ENCODE results near the gene PLCH1.

PLCH1 gene

DNA sequence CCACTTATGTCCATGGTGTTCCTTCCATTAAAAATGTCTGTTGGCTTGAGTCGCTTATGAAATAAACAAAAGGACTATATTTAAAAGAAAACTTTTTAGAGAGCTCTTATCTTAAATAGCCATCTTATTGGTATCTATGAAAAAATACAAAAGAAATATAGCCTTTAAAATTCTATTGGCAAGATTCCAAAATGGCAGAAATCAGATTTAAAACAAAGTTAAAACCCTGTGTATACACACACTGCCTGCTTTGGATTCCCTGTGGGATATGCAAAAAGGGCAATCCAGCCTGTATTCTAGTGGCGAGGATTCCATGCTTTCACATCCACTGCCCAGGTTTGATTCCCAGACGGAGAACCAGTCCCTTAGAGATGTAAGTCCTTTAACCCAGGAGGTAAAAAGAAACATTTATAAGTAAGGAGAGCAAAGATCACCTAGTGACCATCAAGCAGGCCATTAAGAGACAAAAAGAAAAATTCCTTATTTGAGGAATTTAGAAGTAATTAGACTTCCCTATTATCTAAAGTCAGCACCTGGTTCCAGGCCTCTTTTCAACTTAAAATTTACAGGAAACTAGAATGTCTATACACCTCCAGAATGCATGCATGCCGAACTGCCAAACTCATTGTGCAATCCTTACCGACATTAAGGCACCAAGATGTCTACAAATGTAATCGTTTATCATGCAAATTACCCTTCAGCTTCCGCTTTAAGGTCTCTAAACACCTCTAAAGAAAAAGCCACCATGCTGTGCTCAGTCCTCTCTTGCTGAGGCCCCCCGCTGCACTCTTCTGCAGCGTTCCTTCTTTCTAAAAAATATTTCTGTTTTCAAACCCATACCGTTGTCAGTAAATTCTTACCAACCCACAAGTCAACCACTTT lies 381.8 kb downstream of the PLCH1 start:
- no peaks in the 10 kb centered on the region for H3K27me3 ChIP-seq
- no peaks in the 10 kb centered on the region for H3K36me3 ChIP-seq
- H3K9me3 ChIP-seq, result peaks cover 4% of the 10 kb centered on the region
- no peaks in the 10 kb centered on the region for H3K4me1 ChIP-seq (ENCODE audit: control insufficient read depth in 1 of 2, insufficient read depth in 1 of 2, low read depth in 1 of 2, low read length in 1 of 2)
- H3K4me3 ChIP-seq (ENCODE audit: low read depth in 1 of 2, low read length in 1 of 2), result no peak overlapping the region
- TF ChIP-seq, protein P1, sequence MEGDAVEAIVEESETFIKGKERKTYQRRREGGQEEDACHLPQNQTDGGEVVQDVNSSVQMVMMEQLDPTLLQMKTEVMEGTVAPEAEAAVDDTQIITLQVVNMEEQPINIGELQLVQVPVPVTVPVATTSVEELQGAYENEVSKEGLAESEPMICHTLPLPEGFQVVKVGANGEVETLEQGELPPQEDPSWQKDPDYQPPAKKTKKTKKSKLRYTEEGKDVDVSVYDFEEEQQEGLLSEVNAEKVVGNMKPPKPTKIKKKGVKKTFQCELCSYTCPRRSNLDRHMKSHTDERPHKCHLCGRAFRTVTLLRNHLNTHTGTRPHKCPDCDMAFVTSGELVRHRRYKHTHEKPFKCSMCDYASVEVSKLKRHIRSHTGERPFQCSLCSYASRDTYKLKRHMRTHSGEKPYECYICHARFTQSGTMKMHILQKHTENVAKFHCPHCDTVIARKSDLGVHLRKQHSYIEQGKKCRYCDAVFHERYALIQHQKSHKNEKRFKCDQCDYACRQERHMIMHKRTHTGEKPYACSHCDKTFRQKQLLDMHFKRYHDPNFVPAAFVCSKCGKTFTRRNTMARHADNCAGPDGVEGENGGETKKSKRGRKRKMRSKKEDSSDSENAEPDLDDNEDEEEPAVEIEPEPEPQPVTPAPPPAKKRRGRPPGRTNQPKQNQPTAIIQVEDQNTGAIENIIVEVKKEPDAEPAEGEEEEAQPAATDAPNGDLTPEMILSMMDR (IDR thresholded peaks at IDR 0.05), result no peak
- H3K27ac ChIP-seq, result no peak overlapping the region

GRCh38 chr3:155360281-155360680 lies 384.6 kb downstream of the PLCH1 start:
- no peak overlapping the region for H3K27ac ChIP-seq
- H3K4me3 ChIP-seq (ENCODE audit: low read depth in 1 of 2, low read length in 1 of 2), result no peak overlapping the region
- no peaks in the 10 kb centered on the region for H3K4me1 ChIP-seq (ENCODE audit: control insufficient read depth in 1 of 2, insufficient read depth in 1 of 2, low read depth in 1 of 2, low read length in 1 of 2)
- TF ChIP-seq, protein P1 (IDR thresholded peaks at IDR 0.05), result no peak
- no peaks in the 10 kb centered on the region for H3K36me3 ChIP-seq
- H3K9me3 ChIP-seq, result peaks cover under 1% of the 10 kb centered on the region
- no peaks in the 10 kb centered on the region for H3K27me3 ChIP-seq

DNA sequence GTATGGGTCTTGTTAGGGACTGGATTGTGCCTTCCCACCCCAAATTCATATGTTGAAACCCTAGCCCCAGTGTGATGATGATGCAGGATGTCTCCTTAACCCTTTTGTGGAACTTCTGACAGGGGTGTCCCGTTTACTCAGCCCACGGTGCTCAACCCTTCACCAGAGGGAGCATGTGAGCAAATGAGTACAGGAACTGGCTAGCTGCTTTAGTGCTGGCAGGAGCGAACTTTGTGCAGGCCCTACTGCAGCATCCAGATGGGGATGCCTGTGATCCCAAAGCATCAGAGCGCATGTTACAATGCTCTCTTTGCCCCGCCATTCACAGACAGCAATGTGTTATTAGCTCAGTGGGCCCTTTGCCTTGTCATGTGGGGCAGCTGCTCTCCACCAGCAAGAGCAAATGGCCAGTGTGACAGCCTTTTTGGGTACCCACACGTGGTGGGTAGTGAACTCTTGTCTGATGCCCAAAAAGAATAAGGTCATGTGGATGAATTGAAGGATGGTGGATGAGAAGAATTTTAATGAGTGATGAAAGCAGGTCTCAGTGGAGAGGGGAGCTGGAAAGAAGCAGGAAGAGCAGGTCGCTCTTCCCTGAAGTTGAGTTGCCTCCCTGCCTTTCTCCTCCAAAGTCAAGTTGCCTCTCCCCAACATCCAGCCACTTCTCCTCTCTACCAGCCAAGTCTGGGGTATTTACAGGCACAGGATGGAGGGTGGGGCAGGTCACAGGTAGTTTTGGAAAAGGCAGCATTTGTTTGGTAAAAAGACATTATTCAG lies 388.1 kb downstream of the PLCH1 start:
- TF ChIP-seq, protein P1 (IDR thresholded peaks at IDR 0.05), result no peak
- H3K4me1 ChIP-seq (ENCODE audit: control insufficient read depth in 1 of 2, insufficient read depth in 1 of 2, low read depth in 1 of 2, low read length in 1 of 2), result no peaks in the 10 kb centered on the region
- H3K9me3 ChIP-seq, result no peaks in the 10 kb centered on the region
- H3K27ac ChIP-seq, result no peak overlapping the region
- H3K4me3 ChIP-seq (ENCODE audit: low read depth in 1 of 2, low read length in 1 of 2), result no peak overlapping the region
- no peaks in the 10 kb centered on the region for H3K36me3 ChIP-seq
- H3K27me3 ChIP-seq, result no peaks in the 10 kb centered on the region

- H3K27me3 ChIP-seq, result no peaks in the 10 kb centered on the region
- H3K9me3 ChIP-seq, result no peaks in the 10 kb centered on the region
- no peak overlapping the region for H3K27ac ChIP-seq
- TF ChIP-seq, protein P1 (IDR thresholded peaks at IDR 0.05), result no peak
- H3K4me3 ChIP-seq (ENCODE audit: low read depth in 1 of 2, low read length in 1 of 2), result no peak overlapping the region
- no peaks in the 10 kb centered on the region for H3K36me3 ChIP-seq
- H3K4me1 ChIP-seq (ENCODE audit: control insufficient read depth in 1 of 2, insufficient read depth in 1 of 2, low read depth in 1 of 2, low read length in 1 of 2), result no peaks in the 10 kb centered on the region
Observed at GRCh38 chr3:155354658-155355057, 390.2 kb downstream of the PLCH1 start.

DNA sequence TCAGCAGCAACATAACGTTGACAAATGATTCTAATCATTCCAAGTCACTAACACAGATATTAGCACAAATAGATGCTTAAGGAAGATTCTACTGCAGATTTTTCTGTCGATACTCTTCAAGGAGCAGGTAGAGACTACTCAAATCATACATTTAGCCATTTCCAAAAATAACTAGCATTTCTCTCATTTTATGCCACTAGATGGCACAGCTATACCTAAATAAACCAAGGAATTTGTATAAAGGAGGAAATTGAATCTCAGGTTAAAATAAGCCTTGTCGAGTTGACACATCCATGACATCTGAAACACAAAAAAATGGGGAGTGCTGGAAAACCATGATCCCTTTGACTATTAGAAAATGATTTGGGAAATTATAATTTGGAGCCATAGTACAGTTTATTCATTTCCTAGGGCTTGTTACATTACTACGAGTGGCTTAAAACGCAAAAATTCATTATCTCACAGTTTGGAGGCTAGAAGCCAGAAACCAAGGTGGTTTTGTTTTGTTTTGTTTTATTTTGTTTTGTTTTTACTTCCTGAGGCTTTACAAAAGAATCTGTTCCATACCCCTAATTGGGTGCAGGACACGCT lies 391.9 kb downstream of the PLCH1 start:
- TF ChIP-seq, protein P1 (IDR thresholded peaks at IDR 0.05), result no peak
- no peaks in the 10 kb centered on the region for H3K36me3 ChIP-seq
- H3K27ac ChIP-seq, result no peak overlapping the region
- no peak overlapping the region for H3K4me3 ChIP-seq (ENCODE audit: low read depth in 1 of 2, low read length in 1 of 2)
- no peaks in the 10 kb centered on the region for H3K4me1 ChIP-seq (ENCODE audit: control insufficient read depth in 1 of 2, insufficient read depth in 1 of 2, low read depth in 1 of 2, low read length in 1 of 2)
- no peaks in the 10 kb centered on the region for H3K9me3 ChIP-seq
- no peaks in the 10 kb centered on the region for H3K27me3 ChIP-seq

All from neutrophil (primary cell).